Mucosa of stomach (tissue), 1 donor: ENCODE results near the gene FHOD3.

Experiments
- H3K27me3 ChIP-seq: one replicate; pipeline ENCODE4 v1.7.0; 2013; ENCODE audit warnings: mild to moderate bottlenecking, low read length; ENCODE audit not compliant: control insufficient read depth, insufficient read depth
- H3K36me3 ChIP-seq: one replicate; pipeline ENCODE4 v1.7.0; 2013; ENCODE audit warnings: low read length; ENCODE audit not compliant: control insufficient read depth, insufficient read depth
- H3K4me1 ChIP-seq: one replicate; pipeline ENCODE4 v1.7.0; 2013; ENCODE audit warnings: mild to moderate bottlenecking, low read length; ENCODE audit not compliant: control insufficient read depth, insufficient read depth
- H3K4me3 ChIP-seq: one replicate; pipeline ENCODE4 v1.7.0; 2013; ENCODE audit warnings: low read length
- H3K9ac ChIP-seq: one replicate; pipeline ENCODE4 v1.7.0; 2013; ENCODE audit warnings: mild to moderate bottlenecking, low read length, moderate library complexity
- H3K9me3 ChIP-seq: one replicate; pipeline ENCODE4 v1.7.0; 2013; ENCODE audit warnings: mild to moderate bottlenecking, low read length, moderate library complexity; ENCODE audit not compliant: control insufficient read depth
- donor health status: Pancreatic carcinoma.

Gene FHOD3

DNA sequence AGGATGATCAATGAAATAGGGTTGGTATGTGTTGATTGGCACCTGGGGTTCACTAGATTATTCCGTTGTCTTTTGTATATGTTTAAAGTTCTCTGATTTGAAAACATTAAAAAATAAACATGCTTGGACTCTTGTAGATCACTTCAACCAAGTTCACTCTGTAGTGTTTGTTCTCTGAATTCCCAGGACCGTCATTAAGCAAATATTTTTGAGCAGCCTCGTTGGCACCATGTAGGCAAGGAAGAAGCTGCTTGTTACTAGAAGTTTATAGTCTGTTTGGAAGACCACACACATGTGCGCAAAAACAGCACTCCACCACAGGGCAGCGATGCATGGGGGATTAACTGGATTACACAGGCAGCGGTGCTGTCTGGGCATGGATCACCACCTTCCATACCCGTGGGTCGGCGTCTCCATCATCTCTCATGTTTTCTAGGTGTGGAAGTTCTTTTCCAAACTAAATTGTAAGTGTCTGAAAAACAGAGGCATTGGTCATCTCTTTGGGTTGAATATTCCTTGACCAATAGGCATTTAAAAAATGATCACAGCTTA lies 212.2 kb downstream of the FHOD3 start:
- H3K4me3 ChIP-seq: no peak overlapping the region

DNA sequence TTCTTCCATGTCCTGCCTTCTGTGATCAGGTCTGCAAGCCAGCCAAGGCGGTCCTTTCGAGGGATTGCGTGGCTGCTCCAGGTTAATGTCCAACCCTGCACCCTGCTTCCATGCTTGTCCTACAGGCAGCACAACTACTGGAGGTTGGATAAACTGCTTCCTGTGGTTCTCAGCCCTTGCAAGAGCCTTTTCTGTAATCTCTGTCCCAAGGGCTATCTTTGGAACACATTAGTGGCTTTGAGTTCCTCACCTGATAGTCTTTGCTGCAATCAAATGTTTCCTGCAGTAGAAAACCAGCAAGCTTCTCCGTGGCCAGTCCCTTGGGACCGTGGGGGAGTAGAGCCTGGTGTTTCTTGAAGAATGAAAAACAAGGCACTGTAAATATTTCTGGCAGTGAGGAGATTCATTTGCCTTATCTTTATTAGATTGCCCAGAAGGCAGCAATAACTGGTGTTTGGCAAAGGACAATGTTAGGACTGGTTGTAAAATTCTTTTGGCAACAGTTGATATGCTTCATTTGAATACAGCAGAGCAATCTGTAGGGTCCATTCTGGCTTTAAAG lies 214.4 kb downstream of the FHOD3 start:
- no peak overlapping the region for H3K9ac ChIP-seq
- H3K4me1 ChIP-seq: no peaks in the 10 kb centered on the region
- H3K4me3 ChIP-seq: no peak overlapping the region

More for the DNA sequence above, 212.2 kb downstream of the FHOD3 start:
- Histone ChIP-seq H3K4me1 (no peaks in the 10 kb centered on the region), H3K27me3 (no peaks in the 10 kb centered on the region), H3K36me3 (no peaks in the 10 kb centered on the region), H3K9me3 (no peaks in the 10 kb centered on the region), H3K9ac (no peak overlapping the region)

DNA sequence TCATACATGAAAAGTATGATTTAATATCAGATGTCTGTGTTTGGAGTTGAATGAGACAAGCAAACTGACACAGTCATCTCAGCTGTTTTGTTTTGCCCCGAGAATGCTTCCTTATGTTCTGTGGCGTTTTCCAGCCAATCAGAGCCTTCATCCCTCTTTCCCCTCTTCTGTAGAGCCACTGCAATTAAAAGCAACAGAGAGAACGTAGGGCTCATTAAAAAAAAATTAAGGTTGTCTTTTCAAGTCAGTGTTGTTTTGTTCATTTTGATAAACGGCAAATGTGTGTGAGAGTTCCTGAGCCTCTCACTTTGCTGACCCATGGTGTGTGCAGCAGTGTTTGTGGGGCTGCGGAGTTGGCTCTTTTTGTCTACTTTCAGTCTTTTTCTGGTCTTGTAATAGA lies 216.0 kb downstream of the FHOD3 start:
- Histone ChIP-seq H3K4me1 (no peaks in the 10 kb centered on the region), H3K9me3 (no peaks in the 10 kb centered on the region), H3K27me3 (no peaks in the 10 kb centered on the region), H3K4me3 (no peak overlapping the region), H3K36me3 (no peaks in the 10 kb centered on the region), H3K9ac (no peak overlapping the region)

More for the DNA sequence above, 214.4 kb downstream of the FHOD3 start:
- Histone ChIP-seq H3K9me3 (no peaks in the 10 kb centered on the region), H3K36me3 (no peaks in the 10 kb centered on the region), H3K27me3 (no peaks in the 10 kb centered on the region)

DNA sequence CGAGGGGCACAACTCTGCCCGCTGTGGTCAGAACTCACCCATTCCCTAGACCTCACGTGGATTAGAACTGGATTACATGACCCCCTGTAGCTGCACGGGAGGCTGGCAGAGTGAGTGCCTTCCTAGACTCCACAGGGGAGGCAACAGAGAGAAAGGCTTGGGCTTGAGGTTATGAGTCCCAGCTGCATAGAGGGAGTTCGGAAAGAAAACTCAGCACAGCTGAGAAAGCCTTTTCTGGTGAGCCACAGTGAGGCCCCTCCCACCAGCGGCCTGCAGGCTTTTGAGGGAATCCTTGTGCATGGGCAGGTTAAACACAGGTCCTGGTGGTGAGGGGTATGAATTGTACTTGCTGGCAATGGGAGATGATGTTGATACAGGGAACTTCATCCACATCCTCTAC lies 217.3 kb downstream of the FHOD3 start:
- Histone ChIP-seq H3K4me1 (no peaks in the 10 kb centered on the region), H3K9ac (no peak overlapping the region), H3K27me3 (no peaks in the 10 kb centered on the region), H3K9me3 (no peaks in the 10 kb centered on the region), H3K36me3 (no peaks in the 10 kb centered on the region), H3K4me3 (no peak overlapping the region)

DNA sequence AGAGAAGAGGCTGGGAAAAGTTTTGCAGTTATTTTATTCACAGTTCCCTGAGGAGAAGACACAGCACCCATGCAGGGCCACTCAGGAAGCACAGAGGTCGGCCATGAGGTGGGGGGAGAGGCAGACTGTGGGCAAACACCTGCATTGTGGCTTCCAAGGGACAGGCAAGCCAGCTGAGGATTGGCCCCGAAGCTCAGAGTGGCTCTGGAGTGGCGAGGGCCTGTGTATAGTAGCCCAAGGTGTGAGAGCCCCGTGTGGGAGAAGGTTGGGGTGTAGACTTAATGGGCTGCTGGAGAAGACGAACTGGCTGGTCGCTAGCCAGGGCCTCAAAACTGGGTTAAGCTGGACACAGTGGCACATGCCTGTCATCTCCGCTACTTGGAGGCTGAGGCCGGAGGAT lies 218.7 kb downstream of the FHOD3 start:
- Histone ChIP-seq H3K36me3 (no peaks in the 10 kb centered on the region), H3K27me3 (no peaks in the 10 kb centered on the region), H3K4me1 (no peaks in the 10 kb centered on the region), H3K4me3 (no peak overlapping the region), H3K9me3 (no peaks in the 10 kb centered on the region), H3K9ac (no peak overlapping the region)

DNA sequence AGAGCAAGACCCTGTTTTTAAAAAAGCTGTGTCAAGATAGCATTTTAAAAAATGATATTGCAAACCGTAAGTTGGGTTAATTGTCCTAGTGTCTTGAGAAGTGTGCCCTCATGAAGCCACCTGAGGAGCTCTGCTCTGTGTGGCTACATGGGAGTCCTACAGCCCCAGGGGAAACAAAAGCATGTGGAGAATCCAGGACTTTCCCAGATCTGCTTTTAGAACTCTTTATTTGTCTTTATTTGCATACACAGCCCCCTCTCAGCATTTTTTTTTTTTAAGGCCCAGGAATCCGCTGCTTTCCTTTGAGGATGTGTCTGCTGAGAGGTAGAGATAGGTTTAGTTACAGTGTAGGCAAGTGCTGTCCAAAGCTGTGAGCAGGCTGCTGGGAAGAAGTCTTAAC lies 219.2 kb downstream of the FHOD3 start:
- Histone ChIP-seq H3K4me1 (no peaks in the 10 kb centered on the region), H3K36me3 (no peaks in the 10 kb centered on the region), H3K9me3 (no peaks in the 10 kb centered on the region), H3K9ac (no peak overlapping the region), H3K4me3 (no peak overlapping the region), H3K27me3 (no peaks in the 10 kb centered on the region)

DNA sequence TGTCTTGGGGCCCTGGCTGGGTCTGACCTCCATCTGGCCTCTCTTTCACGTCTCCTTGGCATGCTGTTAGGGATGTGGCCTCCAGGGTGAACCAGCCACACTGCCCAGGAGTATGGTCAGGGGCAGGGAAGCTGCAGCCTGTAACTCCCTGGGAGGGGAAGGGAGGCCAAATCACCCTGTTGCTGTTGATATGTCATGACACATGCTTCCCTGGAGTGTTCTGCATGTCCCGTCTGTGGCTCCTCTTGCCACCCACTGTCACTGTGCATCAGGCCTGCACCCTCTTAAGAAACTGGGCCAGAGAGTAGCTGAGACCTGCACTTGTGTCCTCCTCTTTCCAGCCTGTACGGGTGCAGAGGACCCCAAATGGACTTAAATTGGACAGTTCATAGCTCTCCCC lies 221.3 kb downstream of the FHOD3 start:
- Histone ChIP-seq H3K9me3 (no peaks in the 10 kb centered on the region), H3K36me3 (no peaks in the 10 kb centered on the region)

DNA sequence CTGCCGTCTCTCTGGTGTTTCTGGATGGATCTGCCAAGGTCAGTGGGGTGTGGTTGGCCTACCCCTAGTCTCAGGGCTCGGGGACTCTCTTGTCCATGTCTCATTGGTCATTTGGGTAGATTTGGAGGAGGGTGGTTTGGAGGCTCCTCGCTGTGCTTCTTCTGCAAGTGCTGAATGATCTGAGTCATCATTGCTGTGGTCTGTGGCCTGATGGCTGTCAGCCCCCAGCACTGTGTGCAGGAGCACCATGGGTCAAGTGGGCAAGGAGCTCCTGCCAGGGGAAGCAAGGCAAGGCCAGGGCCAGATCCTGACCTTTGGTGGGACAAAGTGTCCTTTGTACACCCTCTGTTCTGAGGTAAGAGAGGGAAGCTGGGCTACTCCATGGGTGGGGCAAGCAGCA lies 221.8 kb downstream of the FHOD3 start:
- no peak overlapping the region for H3K9ac ChIP-seq
- no peaks in the 10 kb centered on the region for H3K4me1 ChIP-seq
- H3K9me3 ChIP-seq: no peaks in the 10 kb centered on the region
- no peaks in the 10 kb centered on the region for H3K36me3 ChIP-seq
- no peak overlapping the region for H3K4me3 ChIP-seq
- H3K27me3 ChIP-seq: no peaks in the 10 kb centered on the region

More for the DNA sequence above, 221.3 kb downstream of the FHOD3 start:
- no peak overlapping the region for H3K9ac ChIP-seq
- H3K4me1 ChIP-seq: no peaks in the 10 kb centered on the region
- H3K27me3 ChIP-seq: no peaks in the 10 kb centered on the region
- H3K4me3 ChIP-seq: no peak overlapping the region

DNA sequence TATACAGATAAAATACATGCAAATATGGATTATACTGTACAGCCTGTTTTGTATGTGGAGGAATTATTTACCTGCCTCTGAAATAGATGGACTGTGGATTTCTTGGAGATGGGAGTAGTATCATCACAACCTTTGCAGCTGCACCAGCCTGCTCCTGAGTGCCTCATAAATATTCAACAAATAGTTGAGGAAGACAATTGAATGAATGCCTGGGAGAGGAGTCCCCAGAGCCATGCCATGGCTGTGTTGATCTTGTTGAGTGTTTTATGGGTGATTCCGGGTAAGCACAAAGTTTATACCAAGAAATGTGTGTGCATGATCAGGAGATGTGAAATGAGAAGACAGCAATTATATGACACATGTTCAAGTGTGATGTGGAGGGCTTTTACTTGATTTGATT lies 225.0 kb downstream of the FHOD3 start:
- H3K4me3 ChIP-seq: no peak overlapping the region
- H3K4me1 ChIP-seq: no peaks in the 10 kb centered on the region
- H3K27me3 ChIP-seq: no peaks in the 10 kb centered on the region
- no peaks in the 10 kb centered on the region for H3K36me3 ChIP-seq
- H3K9me3 ChIP-seq: no peaks in the 10 kb centered on the region
- H3K9ac ChIP-seq: no peak overlapping the region

DNA sequence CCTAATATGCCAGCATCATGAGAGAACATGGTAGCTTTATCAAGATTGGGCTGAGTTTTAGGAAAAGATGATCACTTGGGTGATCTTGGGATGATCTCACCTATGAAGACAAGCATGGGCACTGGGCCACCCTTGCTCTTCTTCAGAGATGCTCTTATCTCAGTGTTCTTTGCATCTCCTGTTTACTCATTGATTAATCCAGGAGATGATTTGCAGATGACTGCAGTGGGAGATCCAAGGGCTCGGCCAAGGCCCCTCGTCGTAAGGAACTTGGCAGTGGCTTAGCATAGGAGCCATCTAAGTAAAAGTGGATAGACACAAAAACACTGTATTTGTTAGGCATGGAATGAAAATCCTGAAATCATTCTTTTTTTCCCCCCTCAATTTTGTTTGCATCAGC lies 228.4 kb downstream of the FHOD3 start:
- Histone ChIP-seq H3K9ac (no peak overlapping the region), H3K36me3 (no peaks in the 10 kb centered on the region), H3K27me3 (no peaks in the 10 kb centered on the region), H3K4me1 (no peaks in the 10 kb centered on the region), H3K4me3 (no peak overlapping the region), H3K9me3 (no peaks in the 10 kb centered on the region)

DNA sequence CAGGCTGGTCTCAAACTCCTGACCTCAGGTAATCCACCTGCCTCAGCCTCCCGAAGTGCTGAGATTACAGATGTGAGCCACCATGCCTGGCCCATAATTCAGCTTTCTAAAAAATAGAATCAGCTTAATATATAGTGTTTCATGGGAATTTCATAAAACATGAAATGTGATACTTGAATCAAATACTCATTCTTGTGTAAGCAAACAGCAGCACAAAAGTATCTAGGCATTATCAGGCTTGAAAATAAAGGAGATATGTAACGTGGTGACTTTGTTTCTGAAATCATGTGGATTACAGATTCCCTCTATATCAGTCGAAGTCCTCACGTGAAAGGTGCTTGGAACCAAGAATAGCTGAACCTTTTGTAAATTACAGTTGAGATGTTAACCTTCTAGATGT lies 229.1 kb downstream of the FHOD3 start:
- Histone ChIP-seq H3K4me1 (no peaks in the 10 kb centered on the region), H3K9ac (no peak overlapping the region), H3K36me3 (no peaks in the 10 kb centered on the region), H3K9me3 (no peaks in the 10 kb centered on the region), H3K4me3 (no peak overlapping the region), H3K27me3 (no peaks in the 10 kb centered on the region)

DNA sequence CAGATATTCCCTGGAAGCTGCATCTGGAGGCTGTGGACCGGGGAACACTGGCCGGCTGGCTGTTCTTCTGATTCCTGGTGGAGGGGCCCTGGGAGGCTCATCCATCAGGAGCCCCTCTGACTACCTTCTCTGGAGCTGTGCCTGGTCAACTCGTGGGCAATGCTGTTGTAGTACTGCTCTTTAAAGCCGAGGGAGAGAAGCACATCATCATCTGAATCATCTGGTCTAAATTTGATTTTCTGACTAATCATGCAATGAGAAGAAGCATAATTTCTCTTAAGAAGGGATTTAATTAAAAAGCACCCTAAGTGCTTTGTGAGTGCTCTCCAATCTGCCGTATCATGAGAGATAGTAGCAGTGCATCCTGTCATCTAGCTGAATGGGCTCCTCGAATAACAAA lies 229.5 kb downstream of the FHOD3 start:
- Histone ChIP-seq H3K36me3 (no peaks in the 10 kb centered on the region), H3K4me1 (no peaks in the 10 kb centered on the region), H3K9me3 (no peaks in the 10 kb centered on the region), H3K9ac (no peak overlapping the region), H3K27me3 (no peaks in the 10 kb centered on the region), H3K4me3 (no peak overlapping the region)
